Gastroesophageal sphincter (tissue), 4 donors: ENCODE data around the gene DNAJB1. TPM values are rescaled to one million over a fixed set of nuclear protein-coding genes. Genes with fewer than 3 reads are reported as not detected.

ENCODE experiments used
- ATAC-seq: fragments of 150-250 bp; one replicate; pipeline ENCODE4 v1.9.1; 2016; ENCODE audit warnings: mild to moderate bottlenecking, moderate library complexity
- H3K27ac ChIP-seq, 4 donors: fragments of 200-600 bp; sonication (generic) in 3 of 4; 1 replicate in 3 of 4; 2 replicates in 1 of 4; pipeline ENCODE4 v1.5.1; 2016 to 2019
- H3K27me3 ChIP-seq: fragments of 200-600 bp; sonication (generic); one replicate; pipeline ENCODE4 v1.5.1; 2019
- H3K36me3 ChIP-seq, 2 donors: fragments of 200-600 bp; sonication (generic); one replicate each; pipeline ENCODE4 v1.5.1; 2019; ENCODE audit warnings: control low read depth in 1 of 2
- H3K4me1 ChIP-seq, 3 donors: fragments of 200-600 bp; sonication (generic); 1 replicate in 2 of 3; 2 replicates in 1 of 3; pipeline ENCODE4 v1.5.1; 2016 to 2019; ENCODE audit warnings: control low read depth in 2 of 3
- H3K4me3 ChIP-seq, 2 donors: fragments of 200-600 bp; sonication (generic); one replicate each; pipeline ENCODE4 v1.5.1; 2019; ENCODE audit warnings: mild to moderate bottlenecking in 1 of 2, moderate library complexity in 1 of 2
- H3K9me3 ChIP-seq, 3 donors: fragments of 200-600 bp; sonication (generic); one replicate each; pipeline ENCODE4 v1.5.1; 2017 to 2019; ENCODE audit warnings: control low read depth in 2 of 3
- EP300 ChIP-seq: sonication (generic); formaldehyde crosslinking; IDR thresholded peaks from one replicate; pipeline ENCODE4 v1.6.1; 2017; ENCODE audit warnings: antibody characterized with exemption, mild to moderate bottlenecking
- POLR2A ChIP-seq, 2 donors: fragments of 450-650 bp; IDR thresholded peaks; one replicate each; pipeline ENCODE4 v1.6.1; 2017; ENCODE audit warnings: antibody characterized with exemption in 2 of 2, mild to moderate bottlenecking in 2 of 2, moderate library complexity in 1 of 2
- POLR2AphosphoS5 ChIP-seq: sonication (generic); formaldehyde crosslinking; IDR thresholded peaks from one replicate; pipeline ENCODE4 v1.6.1; 2017; ENCODE audit warnings: antibody characterized with exemption
- WGBS, 2 donors: methylation state at CpG; one replicate each; pipeline ENCODE4 v1.1.5; 2018; ENCODE audit warnings: low coverage in 1 of 2; 5-methylcytosine and 5-hydroxymethylcytosine counted together
- small RNA-seq, 4 donors: library from RNA; depleted of rRNA; stranded (forward); fragments of <200 nt; gene quantifications; one replicate each; pipeline ENCODE3, GENCODE V24; 2016
- total RNA-seq, 4 donors: library from RNA; depleted of rRNA; stranded (reverse); fragments of >200 nt; gene quantifications; one replicate each; pipeline ENCODE4 v1.1.0, GENCODE V29; 2016
- TF ChIP-seq, protein P1 (sequence below), 4 experiments: fragments of 200-600 bp in 2 of 4; fragments of 450-650 bp in 2 of 4; sonication (generic) in 1 of 4; IDR thresholded peaks; one replicate each; pipeline ENCODE4 v1.5.1; 2017 to 2019; ENCODE audit warnings: antibody characterized with exemption in 4 of 4, mild to moderate bottlenecking in 2 of 4, moderate library complexity in 2 of 4

DNAJB1 gene
- total RNA-seq, 4 donors from 2014 or later, result 59.3 to 72.8 (median 68.2) TPM

DNA sequence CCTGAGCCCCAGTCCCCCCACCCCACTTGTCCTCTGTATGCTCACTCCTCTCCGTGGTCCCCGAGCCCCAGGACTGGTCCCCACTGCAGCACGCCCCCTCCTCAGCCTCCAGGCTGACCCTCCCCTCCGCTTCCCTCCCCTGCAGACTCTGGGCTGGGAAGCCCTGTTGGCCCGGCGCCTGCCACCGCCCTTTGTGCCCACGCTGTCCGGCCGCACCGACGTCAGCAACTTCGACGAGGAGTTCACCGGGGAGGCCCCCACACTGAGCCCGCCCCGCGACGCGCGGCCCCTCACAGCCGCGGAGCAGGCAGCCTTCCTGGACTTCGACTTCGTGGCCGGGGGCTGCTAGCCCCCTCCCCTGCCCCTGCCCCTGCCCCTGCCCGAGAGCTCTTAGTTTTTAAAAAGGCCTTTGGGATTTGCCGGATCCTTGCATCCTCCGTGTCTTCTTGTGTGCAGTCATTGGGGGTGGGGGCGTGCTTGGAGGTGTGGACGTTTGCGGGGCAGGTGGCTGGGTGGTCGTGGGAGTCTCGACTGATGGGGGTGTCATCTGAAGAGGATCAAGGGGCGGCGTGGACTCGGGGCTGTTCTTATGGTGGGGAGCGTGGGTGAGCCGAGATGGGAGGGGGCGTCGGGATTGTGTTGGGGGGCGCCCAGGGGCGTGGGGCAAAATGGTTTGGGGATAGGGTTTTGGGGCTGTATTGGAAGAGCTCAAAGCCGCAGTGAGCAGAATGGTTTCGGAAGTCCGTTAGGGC lies 46.6 kb downstream of the DNAJB1 start:
- Histone ChIP-seq H3K27me3 (peaks cover 34% of the 10 kb centered on the region), H3K4me3 (no peak overlapping the region), H3K9me3 (no peaks in the 10 kb centered on the region), H3K36me3 (peaks cover 0 to 52% of the 10 kb centered on the region in 2 donors), H3K4me1 (peaks cover 0 to 53% (median 20%) of the 10 kb centered on the region in 3 donors), H3K27ac (no peak overlapping the region)
- no peak for TF ChIP-seq POLR2AphosphoS5
- no peak for TF ChIP-seq EP300
- TF ChIP-seq, protein P1, sequence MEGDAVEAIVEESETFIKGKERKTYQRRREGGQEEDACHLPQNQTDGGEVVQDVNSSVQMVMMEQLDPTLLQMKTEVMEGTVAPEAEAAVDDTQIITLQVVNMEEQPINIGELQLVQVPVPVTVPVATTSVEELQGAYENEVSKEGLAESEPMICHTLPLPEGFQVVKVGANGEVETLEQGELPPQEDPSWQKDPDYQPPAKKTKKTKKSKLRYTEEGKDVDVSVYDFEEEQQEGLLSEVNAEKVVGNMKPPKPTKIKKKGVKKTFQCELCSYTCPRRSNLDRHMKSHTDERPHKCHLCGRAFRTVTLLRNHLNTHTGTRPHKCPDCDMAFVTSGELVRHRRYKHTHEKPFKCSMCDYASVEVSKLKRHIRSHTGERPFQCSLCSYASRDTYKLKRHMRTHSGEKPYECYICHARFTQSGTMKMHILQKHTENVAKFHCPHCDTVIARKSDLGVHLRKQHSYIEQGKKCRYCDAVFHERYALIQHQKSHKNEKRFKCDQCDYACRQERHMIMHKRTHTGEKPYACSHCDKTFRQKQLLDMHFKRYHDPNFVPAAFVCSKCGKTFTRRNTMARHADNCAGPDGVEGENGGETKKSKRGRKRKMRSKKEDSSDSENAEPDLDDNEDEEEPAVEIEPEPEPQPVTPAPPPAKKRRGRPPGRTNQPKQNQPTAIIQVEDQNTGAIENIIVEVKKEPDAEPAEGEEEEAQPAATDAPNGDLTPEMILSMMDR (IDR thresholded peaks at IDR 0.05), result no peak
- no peak for TF ChIP-seq POLR2A (IDR thresholded peaks at IDR 0.05)
- WGBS, 2 donors, result 73% methylated on average over 21 of the region's 46 CpGs; no CpG with 5 or more reads in 1 of the 2 donors
- no peak for ATAC-seq

DNA sequence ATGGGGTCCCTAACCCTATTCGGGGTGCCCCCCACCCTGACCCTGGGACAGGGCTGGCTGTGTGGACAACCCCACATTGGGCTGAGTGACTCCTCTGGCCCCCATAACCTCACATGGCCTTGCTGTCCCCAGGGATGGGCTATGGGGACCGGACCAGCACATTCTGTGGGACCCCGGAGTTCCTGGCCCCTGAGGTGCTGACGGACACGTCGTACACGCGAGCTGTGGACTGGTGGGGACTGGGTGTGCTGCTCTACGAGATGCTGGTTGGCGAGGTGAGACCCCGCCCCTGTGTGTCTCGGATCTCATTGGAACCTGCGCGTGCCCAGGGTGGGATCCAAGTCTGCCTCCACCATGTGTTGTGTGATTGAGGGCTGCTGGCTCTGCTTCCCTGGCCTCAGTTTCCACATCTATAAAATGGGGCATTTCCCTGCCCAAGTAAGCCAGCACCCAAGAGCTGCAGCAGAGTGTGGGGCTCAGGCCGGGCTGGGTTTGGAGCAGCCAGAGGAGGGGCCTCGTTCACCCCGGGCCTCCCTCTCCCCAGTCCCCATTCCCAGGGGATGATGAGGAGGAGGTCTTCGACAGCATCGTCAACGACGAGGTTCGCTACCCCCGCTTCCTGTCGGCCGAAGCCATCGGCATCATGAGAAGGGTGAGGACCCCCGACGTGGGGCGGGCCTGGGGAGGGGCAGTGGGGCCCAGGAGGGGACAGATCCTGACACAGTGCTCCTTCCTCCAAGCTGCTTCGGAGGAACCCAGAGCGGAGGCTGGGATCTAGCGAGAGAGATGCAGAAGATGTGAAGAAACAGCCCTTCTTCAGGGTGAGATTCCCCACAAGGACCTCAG lies 47.9 kb downstream of the DNAJB1 start:
- H3K27ac ChIP-seq, result no peak overlapping the region
- peaks cover 0 to 65% of the 10 kb centered on the region in 2 donors for H3K36me3 ChIP-seq
- no peaks in the 10 kb centered on the region for H3K9me3 ChIP-seq
- H3K4me1 ChIP-seq, result peaks cover 0 to 39% (median 13%) of the 10 kb centered on the region in 3 donors
- ATAC-seq, result no peak
- H3K4me3 ChIP-seq, result no peak overlapping the region
- peaks cover 30% of the 10 kb centered on the region for H3K27me3 ChIP-seq
- WGBS, 2 donors, result 100% methylated on average over 1 of the region's 32 CpGs; no CpG with 5 or more reads in 1 of the 2 donors
- TF ChIP-seq POLR2A (IDR thresholded peaks at IDR 0.05) (no peak), POLR2AphosphoS5 (no peak), EP300 (no peak)
- TF ChIP-seq, protein P1 (IDR thresholded peaks at IDR 0.05), result no peak

DNA sequence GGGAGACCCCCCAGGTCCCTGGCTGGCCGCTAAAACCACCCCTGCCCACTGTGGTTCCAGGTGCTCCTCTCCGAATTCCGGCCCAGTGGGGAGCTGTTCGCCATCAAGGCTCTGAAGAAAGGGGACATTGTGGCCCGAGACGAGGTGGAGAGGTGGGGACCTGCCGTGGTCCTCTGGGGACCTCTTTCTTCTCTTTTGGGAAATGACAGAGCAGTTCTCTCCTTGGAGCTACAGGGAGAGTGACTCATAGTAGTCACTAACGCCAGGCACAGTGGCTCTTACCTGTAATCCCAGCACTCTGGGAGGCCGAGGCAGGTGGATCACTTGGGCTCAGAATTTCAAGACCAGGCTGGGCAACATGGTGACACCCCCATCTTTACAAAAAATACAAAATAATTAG lies 50.4 kb downstream of the DNAJB1 start:
- no peak overlapping the region for H3K4me3 ChIP-seq
- peaks cover 0 to 15% (median 9%) of the 10 kb centered on the region in 3 donors for H3K4me1 ChIP-seq
- peaks cover 0 to 90% of the 10 kb centered on the region in 2 donors for H3K36me3 ChIP-seq
- ATAC-seq, result no peak
- 49 to 71% methylated on average over 4 to 5 of the region's 9 CpGs for WGBS, 2 donors
- H3K27ac ChIP-seq, result no peak overlapping the region
- H3K9me3 ChIP-seq, result no peaks in the 10 kb centered on the region
- TF ChIP-seq POLR2AphosphoS5, result no peak
- peaks cover 6% of the 10 kb centered on the region for H3K27me3 ChIP-seq

DNA sequence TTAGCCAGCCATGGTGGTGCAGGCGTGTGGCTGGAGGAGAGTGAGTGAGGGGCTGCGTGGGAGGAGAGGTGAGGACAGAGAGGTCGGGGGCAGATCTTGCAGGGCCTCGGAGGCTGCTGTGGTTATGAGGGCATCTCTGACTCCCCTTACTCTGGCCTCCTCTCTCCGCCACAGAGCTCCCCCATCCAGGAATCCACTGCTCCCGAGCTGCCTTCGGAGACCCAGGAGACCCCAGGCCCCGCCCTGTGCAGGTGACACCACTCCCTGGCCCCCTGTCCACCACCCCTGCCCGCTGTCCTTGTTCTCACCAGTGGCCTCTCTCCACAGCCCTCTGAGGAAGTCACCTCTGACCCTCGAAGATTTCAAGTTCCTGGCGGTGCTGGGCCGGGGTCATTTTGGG lies 50.8 kb downstream of the DNAJB1 start:
- Histone ChIP-seq H3K36me3 (peaks cover 0 to 94% of the 10 kb centered on the region in 2 donors), H3K4me3 (no peak overlapping the region), H3K27me3 (peaks cover 2% of the 10 kb centered on the region), H3K9me3 (no peaks in the 10 kb centered on the region), H3K4me1 (peaks cover 0 to 11% (median 5%) of the 10 kb centered on the region in 3 donors), H3K27ac (no peak overlapping the region)
- TF ChIP-seq EP300 (no peak), POLR2A (IDR thresholded peaks at IDR 0.05) (no peak), POLR2AphosphoS5 (no peak)
- TF ChIP-seq, protein P1 (IDR thresholded peaks at IDR 0.05), result no peak
- ATAC-seq, result no peak
- WGBS, 2 donors, result 40 to 88% methylated on average over 1 to 8 of the region's 12 CpGs

Small RNAs within 50 kb of the gene (small RNA-seq; reads per million reads assigned to genes)
- gene SNRPGP15, result 0 reads per million in 4 donors

Other genes with a start within 250 kb of the DNAJB1 start
- gene ADGRE5, start 137.0 kb downstream of the DNAJB1 start, total RNA-seq, result 10 to 100 TPM; 47.7 to 86.7 (median 66.1) TPM
- gene DDX39A, start 99.1 kb downstream of the DNAJB1 start, total RNA-seq, result 10 to 100 TPM; 31.4 to 55.5 (median 43.4) TPM
- 100 to 1,000 TPM in 3 of 4 donors, 10 to 100 TPM in 1; 98.2 to 286 (median 139) TPM for gene PKN1, start 85.1 kb downstream of the DNAJB1 start, total RNA-seq
- 1 to 10 TPM in 2 of 4 donors, under 1 TPM in 2; 0.23 to 4.6 (median 1.3) TPM for gene PTGER1, start 43.0 kb downstream of the DNAJB1 start, total RNA-seq
- gene GIPC1, start 22.3 kb downstream of the DNAJB1 start, total RNA-seq, result 100 to 1,000 TPM in 1 of 4 donors, 10 to 100 TPM in 3; 63.8 to 115 (median 78.3) TPM
- 10 to 100 TPM; 21.3 to 27.2 (median 24.3) TPM for gene TECR, start 11.2 kb upstream of the DNAJB1 start, total RNA-seq
- gene NDUFB7, start 53.7 kb upstream of the DNAJB1 start, total RNA-seq, result 100 to 1,000 TPM; 251 to 393 (median 330) TPM
- not detected for gene CLEC17A, start 64.7 kb upstream of the DNAJB1 start, total RNA-seq
- not detected for gene ADGRE3, start 156.4 kb upstream of the DNAJB1 start, total RNA-seq
- gene ZNF333, start 171.7 kb upstream of the DNAJB1 start, total RNA-seq, result 10 to 100 TPM; 22.6 to 35.6 (median 28.1) TPM